Fibroblast of villous mesenchyme (primary cell): Measurements from ENCODE around the gene GMIP. TPM values are rescaled to one million over a fixed set of nuclear protein-coding genes. Genes with fewer than 3 reads are reported as not detected.

Experiments used
- DNase-seq: peaks from one replicate; pipeline ENCODE4 v3.0.0-alpha.2; 2010; ENCODE audit warnings: low read depth
- H3K4me3 ChIP-seq: 2 replicates; pipeline ENCODE4 v1.5.1; 2011; ENCODE audit warnings: low read depth, mild to moderate bottlenecking, low read length
- total RNA-seq: library from RNA; depleted of rRNA; stranded (reverse); fragments of >200 nt; gene quantifications from 2 replicates; pipeline ENCODE4 v1.2.3, GENCODE V29; 2012
- TF ChIP-seq, protein P1 (sequence below): IDR thresholded peaks from 2 replicates; pipeline ENCODE4 v1.5.1; 2012; ENCODE audit warnings: low read depth, mild to moderate bottlenecking, low read length; ENCODE audit not compliant: insufficient read depth

The GMIP gene
- total RNA-seq, 1 donor = 5.6 TPM

DNA sequence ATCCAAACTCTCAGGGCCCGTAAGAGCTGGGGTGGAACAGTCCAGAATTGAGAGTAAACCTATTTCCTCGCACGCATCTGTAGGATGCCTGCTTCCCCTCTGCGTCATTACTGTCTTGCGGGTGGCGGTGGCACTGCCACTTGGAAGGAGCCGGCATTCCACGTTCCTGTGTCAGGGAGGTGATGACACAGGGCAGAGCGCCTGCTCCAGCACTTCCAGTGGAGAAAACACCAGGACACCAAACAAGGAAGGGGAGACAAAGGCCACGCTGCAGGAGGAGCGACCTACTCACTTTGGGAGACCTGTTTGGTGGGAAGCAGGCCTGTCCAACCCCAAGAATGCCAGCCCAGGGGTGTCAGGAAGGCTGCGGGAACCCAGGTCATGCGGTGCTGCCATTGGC lies 62.1 kb downstream of the GMIP start:
- DNase-seq = no peak
- TF ChIP-seq, protein P1, sequence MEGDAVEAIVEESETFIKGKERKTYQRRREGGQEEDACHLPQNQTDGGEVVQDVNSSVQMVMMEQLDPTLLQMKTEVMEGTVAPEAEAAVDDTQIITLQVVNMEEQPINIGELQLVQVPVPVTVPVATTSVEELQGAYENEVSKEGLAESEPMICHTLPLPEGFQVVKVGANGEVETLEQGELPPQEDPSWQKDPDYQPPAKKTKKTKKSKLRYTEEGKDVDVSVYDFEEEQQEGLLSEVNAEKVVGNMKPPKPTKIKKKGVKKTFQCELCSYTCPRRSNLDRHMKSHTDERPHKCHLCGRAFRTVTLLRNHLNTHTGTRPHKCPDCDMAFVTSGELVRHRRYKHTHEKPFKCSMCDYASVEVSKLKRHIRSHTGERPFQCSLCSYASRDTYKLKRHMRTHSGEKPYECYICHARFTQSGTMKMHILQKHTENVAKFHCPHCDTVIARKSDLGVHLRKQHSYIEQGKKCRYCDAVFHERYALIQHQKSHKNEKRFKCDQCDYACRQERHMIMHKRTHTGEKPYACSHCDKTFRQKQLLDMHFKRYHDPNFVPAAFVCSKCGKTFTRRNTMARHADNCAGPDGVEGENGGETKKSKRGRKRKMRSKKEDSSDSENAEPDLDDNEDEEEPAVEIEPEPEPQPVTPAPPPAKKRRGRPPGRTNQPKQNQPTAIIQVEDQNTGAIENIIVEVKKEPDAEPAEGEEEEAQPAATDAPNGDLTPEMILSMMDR = no peak
- H3K4me3 ChIP-seq = no peak overlapping the region

DNA sequence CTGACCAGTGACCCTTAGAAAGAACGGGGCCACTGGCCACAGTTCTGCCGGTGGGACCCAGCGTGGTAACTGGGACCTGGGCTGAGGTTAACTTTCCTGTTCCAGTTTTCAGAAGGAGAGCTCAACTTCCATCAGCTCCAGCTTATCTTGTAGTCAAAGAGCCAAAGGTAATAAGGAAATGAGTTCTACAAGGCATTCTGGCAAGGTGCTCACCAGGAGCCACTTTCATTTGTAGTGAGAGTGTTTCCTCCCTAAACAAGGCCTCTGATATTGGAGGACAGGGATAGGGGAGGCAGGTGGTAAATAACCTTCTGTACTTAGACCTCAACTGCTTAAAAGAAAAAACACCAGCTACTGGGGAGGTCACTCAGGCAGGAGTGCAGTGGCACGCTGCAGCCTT lies 63.0 kb downstream of the GMIP start:
- no peak for DNase-seq
- TF ChIP-seq, protein P1 = no peak
- H3K4me3 ChIP-seq = no peak overlapping the region

DNA sequence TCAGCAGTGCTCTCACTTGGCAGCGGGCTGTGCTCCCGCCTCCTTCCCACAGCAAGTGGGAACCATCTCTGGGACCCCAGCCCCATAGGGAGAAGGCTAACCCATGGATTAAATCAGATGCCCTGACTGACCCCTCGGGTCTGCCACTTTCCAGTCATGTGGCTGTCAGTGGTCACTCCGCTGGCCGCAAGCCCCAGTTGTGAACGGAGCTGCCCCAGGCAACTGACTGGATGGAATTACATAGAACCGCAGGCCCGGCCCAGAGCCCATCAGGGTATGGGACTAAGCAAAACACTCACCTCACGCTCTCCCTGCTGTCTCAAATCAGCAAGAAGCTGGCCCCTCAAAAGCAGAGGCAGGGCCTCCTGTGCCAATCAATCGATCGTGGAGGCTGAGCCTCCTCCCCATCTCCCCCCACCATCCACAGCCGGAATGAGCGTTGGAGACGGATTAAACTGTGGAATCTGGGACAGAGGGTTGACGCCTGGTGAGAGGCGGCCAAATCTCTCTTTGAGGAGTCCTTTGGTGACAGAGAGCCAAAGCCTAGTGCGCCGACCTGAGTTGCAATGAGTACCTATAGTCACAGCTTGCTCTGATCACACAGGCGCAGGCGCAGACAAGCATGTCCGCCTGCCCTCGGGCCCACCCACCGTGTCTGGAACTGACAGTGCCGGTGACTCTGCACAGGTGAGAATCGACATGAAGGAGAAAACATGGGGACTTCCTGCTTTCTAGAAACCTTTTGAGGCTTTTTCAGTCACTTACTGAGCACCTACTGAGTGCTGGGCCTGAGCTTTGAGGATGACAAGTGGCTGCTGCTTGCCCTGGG lies 63.7 kb downstream of the GMIP start:
- H3K4me3 ChIP-seq = no peak overlapping the region
- no peak for DNase-seq
- TF ChIP-seq, protein P1 = no peak

Other genes starting within 250 kb of the GMIP start
- 44.5 and 57.0 TPM in 2 replicates for gene GATAD2A, start 238.0 kb downstream of the GMIP start, total RNA-seq
- gene TSSK6, start 128.1 kb downstream of the GMIP start, total RNA-seq = 1.3 and 2.3 TPM in 2 replicates
- gene NDUFA13, start 127.4 kb downstream of the GMIP start, total RNA-seq = 199 and 205 TPM in 2 replicates
- 0.43 and 0.64 TPM in 2 replicates for gene YJEFN3, start 114.7 kb downstream of the GMIP start, total RNA-seq
- under 0.01 and 0.43 TPM in 2 replicates for gene CILP2, start 105.4 kb downstream of the GMIP start, total RNA-seq
- gene PBX4, start 25.0 kb downstream of the GMIP start, total RNA-seq = 0.64 and 1.7 TPM in 2 replicates
- gene LPAR2, start 15.4 kb downstream of the GMIP start, total RNA-seq = 0.86 and 0.97 TPM in 2 replicates
- 35.8 and 44.9 TPM in 2 replicates for gene ATP13A1, start 20.0 kb upstream of the GMIP start, total RNA-seq
- gene ZNF101, start 25.2 kb upstream of the GMIP start, total RNA-seq = 5.5 and 5.6 TPM in 2 replicates
- gene ZNF14, start 89.5 kb upstream of the GMIP start, total RNA-seq = 4.2 and 7.8 TPM in 2 replicates
- 7.3 and 7.7 TPM in 2 replicates for gene ZNF506, start 178.1 kb upstream of the GMIP start, total RNA-seq
- gene ZNF253, start 222.2 kb upstream of the GMIP start, total RNA-seq = 2.3 and 5.6 TPM in 2 replicates